HepG2 (cell line): ENCODE measurements around the gene PTPRD. TPM values are rescaled to one million over a fixed set of nuclear protein-coding genes. Genes with fewer than 3 reads are reported as not detected.

Source experiments
- ATAC-seq: fragments of 200-7000 bp; cut with Tn5 transposase; 3 replicates; pipeline ENCODE4 v1.9.1; 2020; ENCODE audit warnings: mild to moderate bottlenecking, moderate library complexity
- BruUV-seq: library from RNA; stranded (reverse); fragments of 400-500 nt; replicated peaks from 2 replicates; lab custom pipeline; 2021; lab: Mats Ljungman, UMichigan
- CTCF ChIA-PET: fragments of 300-600 bp; formaldehyde crosslinking; extraction: SDS; loops from one replicate; lab custom pipeline; 2021; ENCODE audit warnings: low total read pairs, inconsistent platforms, low intra/inter-chr PET ratio; lab: Yijun Ruan, JAX
- POLR2A ChIA-PET: fragments of 350-600 bp; sonication (Branson Sonifier 250); formaldehyde crosslinking; loops from one replicate; lab custom pipeline; 2020; ENCODE audit warnings: antibody characterized with exemption, inconsistent platforms; lab: Yijun Ruan, JAX
- DNase-seq: peaks from one replicate; pipeline ENCODE4 v3.0.0-alpha.2; 2015; ENCODE audit warnings: low spot score
- FAIRE-seq: peaks from 3 replicates; lab custom pipeline; 2011; peaks lifted over from hg19 to GRCh38; lab: Jason Lieb, UNC
- H2AFZ ChIP-seq: one replicate; pipeline ENCODE4 v1.6.1; 2011; ENCODE audit warnings: low read length, inconsistent platforms
- H3K27ac ChIP-seq: fragments of 300-600 bp; 3 replicates; pipeline ENCODE4 v1.8.0; 2011; ENCODE audit warnings: mixed run types, mild to moderate bottlenecking, mixed read lengths, low read length, inconsistent platforms; ENCODE audit not compliant: insufficient read depth; ENCODE audit errors: extremely low read length
- H3K27me3 ChIP-seq, 2 experiments: fragments of 200-600 bp in 1 of 2; 2 replicates in 1 of 2; 3 replicates in 1 of 2; pipeline versions ENCODE4 v1.6.0 to v1.8.0; 2011; ENCODE audit warnings: low read length in 2 of 2, mild to moderate bottlenecking in 2 of 2, moderate library complexity in 2 of 2, inconsistent platforms in 1 of 2; ENCODE audit not compliant: insufficient read depth in 2 of 2, control insufficient read depth in 1 of 2
- H3K36me3 ChIP-seq, 2 experiments: fragments of 200-600 bp in 1 of 2; replicated peaks in 1 of 2; 2 replicates in 1 of 2; 3 replicates in 1 of 2; pipeline versions ENCODE4 v1.5.1 to v1.8.0; 2011; ENCODE audit warnings: low read length in 2 of 2, inconsistent platforms in 1 of 2; ENCODE audit not compliant: insufficient read depth in 2 of 2, control insufficient read depth in 1 of 2
- H3K4me1 ChIP-seq: 2 replicates; pipeline ENCODE4 v1.5.1; 2012; ENCODE audit warnings: low read length, inconsistent platforms; ENCODE audit not compliant: insufficient read depth
- H3K4me2 ChIP-seq: 2 replicates; pipeline ENCODE4 v1.6.0; 2011; ENCODE audit warnings: low read depth, low read length, inconsistent platforms
- H3K4me3 ChIP-seq, 3 experiments: fragments of 200-600 bp in 1 of 3; sonication (generic), shearing (Covaris generic) in 1 of 3; replicated peaks in 1 of 3; 2 replicates each; pipeline ENCODE4 v1.5.1; 2011 to 2016; ENCODE audit warnings: low read length in 3 of 3, inconsistent platforms in 2 of 3, low read depth in 2 of 3, mild to moderate bottlenecking in 2 of 3, control low read depth in 1 of 3, mixed read lengths in 1 of 3; ENCODE audit not compliant: insufficient read depth in 1 of 3
- H3K79me2 ChIP-seq: one replicate; pipeline ENCODE4 v1.6.1; 2011; ENCODE audit warnings: low read length, inconsistent platforms; ENCODE audit not compliant: insufficient read depth
- H3K9ac ChIP-seq: 2 replicates; pipeline ENCODE4 v1.6.0; 2011; ENCODE audit warnings: mild to moderate bottlenecking, low read depth, low read length, inconsistent platforms; ENCODE audit not compliant: insufficient read depth
- H3K9me3 ChIP-seq: 2 replicates; pipeline ENCODE4 v1.5.1; 2012; ENCODE audit warnings: mild to moderate bottlenecking, low read length
- H4K20me1 ChIP-seq: 2 replicates; pipeline ENCODE4 v1.6.0; 2011; ENCODE audit warnings: inconsistent platforms, mild to moderate bottlenecking, low read length, moderate library complexity; ENCODE audit not compliant: insufficient read depth
- GZF1 ChIP-seq: sonication (generic); formaldehyde crosslinking; IDR thresholded peaks from 2 replicates; pipeline ENCODE4 v1.5.1; 2020; ENCODE audit warnings: mild to moderate bottlenecking, missing genetic modification reagents
- HOXA3 ChIP-seq: sonication (generic); formaldehyde crosslinking; IDR thresholded peaks from 2 replicates; pipeline ENCODE4 v1.5.0; 2020; ENCODE audit warnings: missing genetic modification reagents
- PHF5A ChIP-seq: IDR thresholded peaks from one replicate; pipeline ENCODE4 v1.6.1; 2018; ENCODE audit warnings: low read depth, missing genetic modification reagents; ENCODE audit not compliant: unreplicated experiment
- PLRG1 ChIP-seq: fragments of 450-650 bp; conservative IDR thresholded peaks from 2 replicates; pipeline ENCODE4 v1.6.1; 2016
- SRSF9 ChIP-seq: fragments of 200-400 bp; formaldehyde crosslinking; IDR thresholded peaks from 2 replicates; pipeline ENCODE4 v1.6.1; 2018; ENCODE audit warnings: borderline replicate concordance, mild to moderate bottlenecking, low read depth, low read length; ENCODE audit not compliant: insufficient read depth, poor library complexity, severe bottlenecking
- ZNF619 ChIP-seq: sonication (generic); formaldehyde crosslinking; IDR thresholded peaks from 2 replicates; pipeline ENCODE4 v1.4.0; 2020; ENCODE audit warnings: mild to moderate bottlenecking, missing genetic modification reagents
- ZNF674 ChIP-seq: sonication (generic); formaldehyde crosslinking; IDR thresholded peaks from 2 replicates; pipeline ENCODE4 v1.5.0; 2020; ENCODE audit warnings: low read depth, mild to moderate bottlenecking, missing genetic modification reagents
- ZNF749 ChIP-seq: sonication (generic); formaldehyde crosslinking; IDR thresholded peaks from 2 replicates; pipeline ENCODE4 v1.8.0; 2022; ENCODE audit warnings: mild to moderate bottlenecking, missing genetic modification reagents, moderate library complexity, borderline replicate concordance
- WGBS: methylation state at CpG from one replicate; pipeline ENCODE4 v1.1.6; 2017; ENCODE audit warnings: low lambda C conversion rate; 5-methylcytosine and 5-hydroxymethylcytosine counted together
- in situ Hi-C: cut with HindIII; loops from 2 replicates; pipeline ENCODE4 v1.10.0; 2017; ENCODE audit warnings: low pct_unique_long_range_greater_than_20kb; ENCODE audit not compliant: extremely low pct_ligation_motif_present
- intact Hi-C: fragments of 100-400 bp; cut with micrococcal nuclease; formaldehyde crosslinking; loops from one replicate; pipeline ENCODE4 v1.10.0; 2022; ENCODE audit not compliant: unreplicated experiment
- polyA plus RNA-seq, 8 experiments: library from polyadenylated mRNA; depleted of rRNA in 3 of 8; stranded (reverse) in 7 of 8; unstranded in 1 of 8; fragments of >200 nt; fragmentation: Illumina TruSeq in 4 of 8; extraction: Trizol in 4 of 8; gene quantifications; 2 replicates each; pipeline versions ENCODE4 v1.2.1 to v1.2.3, GENCODE V29; 2011 to 2016; ENCODE audit warnings: low read depth in 4 of 8, missing spikeins in 1 of 8, mixed read lengths in 1 of 8; ENCODE audit not compliant: insufficient read depth in 1 of 8
- total RNA-seq, 5 experiments: library from RNA; depleted of rRNA; stranded (reverse); fragments of >200 nt; fragmentation: Illumina TruSeq; extraction: Trizol; gene quantifications; 2 replicates each; pipeline ENCODE4 v1.2.3, GENCODE V29; 2016; ENCODE audit warnings: low read depth in 1 of 5
- TF ChIP-seq, protein P1 (sequence below): sonication (generic); formaldehyde crosslinking; IDR thresholded peaks from 2 replicates; pipeline ENCODE4 v1.5.0; 2020; ENCODE audit warnings: mild to moderate bottlenecking, missing genetic modification reagents, borderline replicate concordance

The PTPRD gene
- total and polyA plus RNA-seq, 2 of the 13 experiments (the other 11 are each of a cell fraction or from before 2014, with no cell fraction given) = 0.05 TPM; not detected in 1

DNA sequence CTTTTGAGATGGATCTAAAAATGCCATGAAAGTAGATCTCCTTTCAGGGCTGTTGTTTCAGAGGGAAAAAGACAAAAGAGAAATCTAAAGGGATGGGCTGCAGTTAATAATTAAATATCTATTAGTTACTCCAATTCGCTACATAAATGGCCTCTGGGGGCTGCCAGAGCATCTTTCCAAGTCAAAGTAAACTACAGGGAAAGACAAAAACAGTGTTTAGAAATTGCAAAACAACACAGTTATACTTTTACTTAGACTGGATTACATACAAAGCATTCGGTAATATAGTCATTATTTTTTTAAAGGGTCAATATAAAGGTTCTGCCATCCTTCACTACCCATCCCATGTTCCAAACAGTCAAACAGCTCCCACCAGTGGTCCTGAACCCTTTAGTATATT, 1959.7 kb downstream of the PTPRD start:
- Histone ChIP-seq H3K9ac (no peak overlapping the region), H3K9me3 (no peaks in the 10 kb centered on the region), H3K4me3 (no peak overlapping the region), H4K20me1 (no peaks in the 10 kb centered on the region), H3K4me2 (no peak overlapping the region), H3K27me3 (no peaks in the 10 kb centered on the region), H3K79me2 (no peaks in the 10 kb centered on the region), H2AFZ (no peak overlapping the region), H3K4me1 (no peaks in the 10 kb centered on the region), H3K36me3 (no peaks in the 10 kb centered on the region), H3K27ac (no peak overlapping the region)
- in situ Hi-C loops = no loop called here
- BruUV-seq = no TSS peak
- DNase-seq (no peak), FAIRE-seq (no peak), ATAC-seq (no peak)
- 3% methylated on average over 2 of the region's 2 CpGs for WGBS
- TF ChIP-seq ZNF619 (CRISPR knock-in tag) = no peak
- TF ChIP-seq, protein P1, sequence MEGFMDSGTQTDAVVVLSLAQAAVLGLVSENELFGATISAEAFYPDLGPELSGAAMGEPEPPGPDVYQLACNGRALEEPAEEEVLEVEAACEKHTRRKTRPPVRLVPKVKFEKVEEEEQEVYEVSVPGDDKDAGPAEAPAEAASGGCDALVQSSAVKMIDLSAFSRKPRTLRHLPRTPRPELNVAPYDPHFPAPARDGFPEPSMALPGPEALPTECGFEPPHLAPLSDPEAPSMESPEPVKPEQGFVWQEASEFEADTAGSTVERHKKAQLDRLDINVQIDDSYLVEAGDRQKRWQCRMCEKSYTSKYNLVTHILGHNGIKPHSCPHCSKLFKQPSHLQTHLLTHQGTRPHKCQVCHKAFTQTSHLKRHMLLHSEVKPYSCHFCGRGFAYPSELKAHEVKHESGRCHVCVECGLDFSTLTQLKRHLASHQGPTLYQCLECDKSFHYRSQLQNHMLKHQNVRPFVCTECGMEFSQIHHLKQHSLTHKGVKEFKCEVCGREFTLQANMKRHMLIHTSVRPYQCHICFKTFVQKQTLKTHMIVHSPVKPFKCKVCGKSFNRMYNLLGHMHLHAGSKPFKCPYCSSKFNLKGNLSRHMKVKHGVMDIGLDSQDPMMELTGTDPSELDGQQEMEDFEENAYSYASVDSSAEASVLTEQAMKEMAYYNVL (CRISPR knock-in tag) = no peak
- no peak for TF ChIP-seq GZF1 (CRISPR knock-in tag)
- no peak for TF ChIP-seq ZNF749 (CRISPR knock-in tag)
- TF ChIP-seq ZNF674 (CRISPR knock-in tag) = no peak
- no peak for TF ChIP-seq SRSF9
- no peak for TF ChIP-seq HOXA3 (CRISPR knock-in tag)
- TF ChIP-seq PLRG1 = no peak
- no peak for TF ChIP-seq PHF5A (CRISPR knock-in tag)
- ChIA-PET CTCF (no interaction called here), POLR2A (no interaction called here)
- intact Hi-C loops = no loop called here
